Mesenteric fat pad (tissue), 1 donor: ENCODE results near the gene PKD1. TPM values are rescaled to one million over a fixed set of nuclear protein-coding genes. Genes with fewer than 3 reads are reported as not detected.

ENCODE experiments used
- DNase-seq: peaks from one replicate; pipeline ENCODE4 v3.0.0-alpha.2; 2020; ENCODE audit warnings: low spot score
- total RNA-seq: library from RNA; stranded (reverse); fragmentation: NEBNext Ultra II Directional; extraction: Animal tissue kit (Norgen Biotek cat#: 25700); gene quantifications from one replicate; pipeline ENCODE4 v1.2.1, GENCODE V29; 2021
- donor health status: DM: yes; HTN: yes; CAD: no.

The PKD1 gene
- total RNA-seq, 1 donor from 2014 or later = 99.4 TPM

DNA sequence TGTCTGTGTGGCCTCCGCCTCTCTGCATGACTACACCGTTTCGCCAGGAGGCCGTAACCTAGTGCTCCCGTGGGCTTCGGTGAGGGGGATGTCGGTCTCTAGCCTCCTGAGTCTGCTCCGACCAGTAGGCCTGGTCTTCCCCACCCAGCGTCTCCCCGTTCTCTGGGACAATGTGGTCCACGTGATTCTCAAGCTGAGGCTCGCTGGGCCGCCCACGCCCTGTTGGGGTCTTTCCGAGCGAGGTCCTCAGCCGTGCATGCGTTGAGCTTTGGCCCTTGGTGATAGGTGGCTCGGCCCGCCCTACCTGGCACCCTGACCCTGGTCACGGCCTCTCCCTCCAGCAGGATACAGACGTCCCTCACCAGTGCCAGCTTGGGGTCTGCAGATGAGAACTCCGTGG, 57.0 kb downstream of the PKD1 start:
- DNase-seq = no peak

DNA sequence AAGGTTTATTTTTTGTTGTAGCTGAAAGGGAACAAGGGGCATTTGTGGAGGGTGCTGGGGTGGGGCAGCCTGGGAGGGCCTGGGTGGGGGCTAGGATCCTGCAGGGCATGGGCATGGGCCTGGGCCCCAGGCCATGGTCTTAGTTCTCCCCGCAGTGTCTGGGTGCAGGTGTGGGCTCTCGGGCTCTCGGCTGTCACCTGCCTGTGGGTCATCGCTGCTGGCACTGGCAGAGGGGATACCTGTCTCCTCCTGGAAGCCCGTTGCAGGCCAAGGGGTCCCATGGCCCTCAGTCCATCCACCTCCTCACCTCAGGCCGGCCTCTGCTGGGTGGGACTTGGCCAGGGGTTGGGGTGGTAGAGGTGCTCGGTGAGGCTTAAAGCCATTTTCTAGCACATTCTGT, 57.6 kb downstream of the PKD1 start:
- DNase-seq = no peak

DNA sequence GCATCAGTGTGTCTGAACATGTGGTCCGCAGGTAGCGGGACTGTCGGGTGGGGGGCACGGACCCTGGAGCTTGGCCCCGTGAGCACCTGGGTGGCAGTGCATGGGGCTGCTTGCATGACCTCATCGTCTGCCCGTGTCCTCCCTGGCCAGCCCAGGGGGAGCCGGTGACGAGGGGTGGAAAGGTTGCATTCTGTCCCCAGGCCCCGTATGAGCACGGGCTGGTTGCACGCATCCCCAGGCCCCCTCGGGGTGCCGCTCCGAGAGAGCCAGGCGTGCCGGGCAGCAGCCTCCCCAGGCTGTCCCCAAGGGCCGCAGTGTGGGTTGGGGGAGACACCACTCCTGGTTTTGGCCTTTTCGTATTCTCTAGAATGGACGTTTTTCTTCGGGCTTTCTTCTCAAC, 58.0 kb downstream of the PKD1 start:
- DNase-seq = no peak

DNA sequence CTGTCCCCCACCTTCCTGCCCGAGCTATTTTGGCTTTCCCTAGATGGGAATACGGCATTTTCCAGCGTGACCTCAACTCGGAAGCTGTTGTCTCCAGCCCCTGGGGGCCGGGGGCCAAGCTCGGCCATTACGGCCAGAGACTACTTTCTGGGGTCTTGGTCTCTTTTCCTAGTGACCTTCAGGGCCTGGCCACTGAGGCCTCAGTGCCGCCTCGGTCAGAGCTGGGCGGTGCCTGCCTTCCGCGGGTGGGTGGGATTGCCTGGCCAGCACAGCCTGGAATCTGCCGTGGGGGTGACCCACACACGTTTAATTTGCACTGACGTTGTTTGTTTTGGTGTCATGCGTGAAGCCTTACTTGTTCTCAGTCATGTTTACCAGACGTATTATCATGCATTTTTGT, 58.7 kb downstream of the PKD1 start:
- DNase-seq = no peak

DNA sequence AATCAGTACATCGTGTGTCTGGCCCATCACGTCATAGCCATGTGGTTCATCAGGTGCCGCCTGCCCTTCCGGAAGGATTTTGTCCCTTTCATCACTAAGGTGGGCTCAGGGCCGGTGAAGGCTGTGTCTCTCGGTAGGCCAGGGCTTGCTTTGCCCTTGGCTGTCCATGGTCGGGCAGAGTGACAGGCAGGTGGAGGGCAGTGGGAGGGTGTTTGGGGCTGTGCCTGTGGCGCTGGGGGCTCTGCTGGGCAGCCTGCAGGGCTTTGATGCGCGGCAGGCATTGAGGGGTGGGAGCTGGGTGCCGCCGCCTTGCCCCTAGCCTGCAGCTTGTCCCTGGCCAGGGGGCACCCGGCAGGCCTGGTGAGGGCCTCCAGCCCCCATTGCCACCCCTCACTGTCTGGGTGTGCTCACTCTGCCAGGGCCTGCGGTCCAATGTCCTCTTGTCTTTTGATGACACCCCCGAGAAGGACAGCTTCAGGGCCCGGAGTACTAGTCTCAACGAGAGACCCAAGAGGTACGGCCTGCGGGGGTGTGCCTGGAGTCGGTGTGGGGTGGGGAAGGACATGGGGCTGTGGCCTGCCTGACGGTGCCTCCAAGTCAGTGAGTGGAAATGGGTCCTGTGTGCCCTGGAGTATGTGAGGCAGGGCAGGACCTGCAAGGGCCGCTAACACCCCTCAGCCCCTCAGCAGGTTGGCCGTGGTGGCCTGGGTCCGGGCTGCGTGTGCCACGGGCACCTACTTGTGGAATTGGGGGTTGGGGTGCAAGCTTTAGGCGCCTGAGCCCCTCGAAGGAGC, 59.4 kb downstream of the PKD1 start:
- DNase-seq = no peak

DNA sequence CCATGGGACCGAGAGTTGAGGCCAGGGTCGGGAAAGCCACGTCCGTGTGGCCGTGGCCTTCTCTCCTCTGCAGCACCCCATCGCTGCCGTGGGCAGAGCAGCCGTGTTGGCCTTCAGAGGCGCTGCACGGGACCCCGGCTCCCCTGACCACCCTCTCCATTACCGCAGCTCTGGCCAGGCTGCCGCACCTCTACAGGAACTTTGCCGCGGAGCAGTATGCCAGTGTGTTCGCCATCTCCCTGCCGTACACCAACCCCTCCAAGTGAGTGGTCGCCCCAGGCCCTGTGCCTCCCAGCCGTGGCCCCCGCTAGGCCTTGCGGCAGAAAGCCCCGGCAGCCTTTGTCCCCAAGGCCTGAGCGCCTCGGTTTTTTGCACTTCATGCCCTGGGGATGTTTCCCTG, 60.1 kb downstream of the PKD1 start:
- DNase-seq = no peak

DNA sequence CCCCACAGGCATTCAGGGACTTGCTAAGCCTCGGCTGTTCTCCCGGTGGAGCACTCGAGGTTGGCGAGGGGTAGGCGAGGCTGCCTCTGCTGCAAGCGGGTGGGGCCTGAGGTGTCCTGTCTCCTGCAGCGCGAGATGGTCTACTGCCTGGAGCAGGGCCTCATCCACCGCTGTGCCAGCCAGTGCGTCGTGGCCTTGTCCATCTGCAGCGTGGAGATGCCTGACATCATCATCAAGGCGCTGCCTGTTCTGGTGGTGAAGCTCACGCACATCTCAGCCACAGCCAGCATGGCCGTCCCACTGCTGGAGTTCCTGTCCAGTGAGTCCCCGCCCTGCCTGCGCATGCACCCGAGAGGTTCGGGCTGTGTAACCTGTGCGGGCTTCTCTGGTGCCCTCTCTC, 61.6 kb downstream of the PKD1 start:
- DNase-seq = no peak

DNA sequence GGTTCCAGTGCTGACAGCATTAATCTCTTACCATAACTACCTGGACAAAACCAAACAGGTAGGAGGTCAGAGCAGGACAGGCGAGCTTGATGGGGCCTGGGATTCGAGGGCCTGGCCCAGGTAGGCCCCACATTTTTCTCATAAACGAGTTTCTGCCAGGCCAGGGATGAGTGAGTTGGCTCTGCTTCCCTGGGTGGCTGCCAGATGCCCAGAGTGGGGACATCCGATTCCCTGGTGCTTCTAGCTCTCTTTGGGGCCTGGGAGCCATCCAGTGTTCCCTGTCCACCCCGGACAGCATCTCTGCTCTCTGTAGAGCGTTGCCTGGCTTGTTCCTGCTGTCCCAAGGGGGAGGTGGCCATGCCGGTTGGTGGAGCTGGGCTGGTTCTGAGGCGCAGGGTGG, 62.8 kb downstream of the PKD1 start:
- no peak for DNase-seq

DNA sequence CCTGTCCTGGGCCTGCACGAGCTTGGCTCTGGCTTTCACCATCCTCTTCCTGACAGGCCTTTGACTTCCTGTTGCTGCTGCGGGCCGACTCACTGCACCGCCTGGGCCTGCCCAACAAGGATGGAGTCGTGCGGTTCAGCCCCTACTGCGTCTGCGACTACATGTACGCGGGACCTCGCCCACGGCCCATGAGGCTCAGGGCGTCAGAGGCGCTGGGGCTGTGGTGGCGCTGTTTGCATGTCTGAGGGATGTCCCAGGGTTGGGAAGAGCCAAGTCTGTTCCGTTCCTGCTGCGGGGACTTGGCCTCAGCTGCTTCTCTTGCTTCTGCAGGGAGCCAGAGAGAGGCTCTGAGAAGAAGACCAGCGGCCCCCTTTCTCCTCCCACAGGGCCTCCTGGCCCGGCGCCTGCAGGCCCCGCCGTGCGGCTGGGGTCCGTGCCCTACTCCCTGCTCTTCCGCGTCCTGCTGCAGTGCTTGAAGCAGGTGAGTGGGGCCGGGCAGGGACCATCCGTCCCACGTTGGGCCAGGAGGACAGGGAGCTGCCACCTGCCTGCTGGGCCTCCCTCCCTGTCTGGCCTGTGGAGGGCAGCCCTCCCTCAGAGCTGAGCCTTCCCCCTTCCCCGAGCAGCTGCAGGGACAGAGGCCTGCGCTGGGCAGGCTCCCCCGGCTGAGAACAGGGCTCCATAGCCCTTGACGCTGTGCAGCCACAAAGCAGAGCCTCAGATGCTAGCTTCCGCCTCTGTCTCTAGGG, 64.1 kb downstream of the PKD1 start:
- DNase-seq = no peak

DNA sequence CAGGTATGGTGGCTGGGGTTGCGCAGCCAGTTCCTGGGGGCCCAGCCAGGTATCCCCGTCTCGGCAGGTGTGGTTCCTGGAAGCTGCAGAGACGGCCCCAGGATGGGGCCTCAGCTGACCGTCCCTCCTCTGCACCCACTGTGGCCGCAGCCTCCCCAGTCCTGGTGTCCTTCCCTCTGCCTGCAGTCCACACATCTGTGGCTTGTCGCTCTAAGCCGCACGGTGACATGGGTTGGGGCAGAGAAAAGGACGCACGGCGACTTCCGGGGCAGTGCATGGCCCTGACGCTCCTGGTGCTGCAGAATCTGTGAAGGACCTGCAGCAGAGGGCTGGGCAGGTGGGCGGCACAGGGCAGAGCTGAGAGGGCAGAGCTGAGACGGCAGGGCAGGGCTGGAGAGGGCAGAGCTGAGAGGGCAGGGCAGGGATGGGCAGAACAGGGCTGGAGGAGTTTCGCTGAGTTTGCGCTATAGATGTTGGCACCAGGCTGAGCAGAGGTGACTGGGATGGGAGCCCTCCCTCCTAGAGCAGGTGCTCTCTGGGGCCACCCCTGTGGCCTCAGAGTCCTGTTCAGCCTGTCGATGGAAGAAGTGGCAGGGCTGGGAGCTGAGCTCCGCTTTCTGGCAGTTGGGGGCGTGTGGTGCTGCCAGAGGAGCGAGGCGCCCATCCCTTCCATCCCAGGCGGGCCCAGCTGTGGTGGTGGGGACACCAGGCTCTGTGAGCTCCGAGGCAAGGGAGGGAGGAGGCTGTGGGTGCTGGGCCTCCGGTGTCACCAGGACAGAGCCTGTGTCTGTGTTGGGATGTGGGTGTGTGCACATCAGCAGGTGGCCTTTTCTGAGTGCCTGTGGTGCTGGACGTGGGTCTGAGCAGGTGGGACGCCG, 64.9 kb downstream of the PKD1 start:
- DNase-seq = no peak

DNA sequence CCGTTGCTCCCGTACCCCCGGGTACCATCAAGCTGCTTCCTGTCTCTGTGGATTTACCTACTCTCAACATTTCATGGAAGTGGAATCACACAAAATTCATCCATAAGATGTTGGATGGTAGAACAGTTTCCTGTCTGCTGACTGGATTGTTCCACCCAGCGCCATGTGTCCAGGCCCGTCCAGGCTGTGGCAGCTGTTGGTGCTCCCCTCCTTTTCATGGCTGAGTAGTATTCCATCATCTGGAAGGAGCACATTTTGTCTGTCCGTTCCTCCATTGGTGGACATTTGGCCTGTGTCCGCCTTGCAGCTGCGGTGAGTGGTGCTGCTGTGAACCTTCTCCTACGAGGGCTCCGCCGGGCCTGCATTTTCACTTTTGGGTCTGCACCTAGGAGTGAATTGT, 69.6 kb downstream of the PKD1 start:
- DNase-seq = no peak

DNA sequence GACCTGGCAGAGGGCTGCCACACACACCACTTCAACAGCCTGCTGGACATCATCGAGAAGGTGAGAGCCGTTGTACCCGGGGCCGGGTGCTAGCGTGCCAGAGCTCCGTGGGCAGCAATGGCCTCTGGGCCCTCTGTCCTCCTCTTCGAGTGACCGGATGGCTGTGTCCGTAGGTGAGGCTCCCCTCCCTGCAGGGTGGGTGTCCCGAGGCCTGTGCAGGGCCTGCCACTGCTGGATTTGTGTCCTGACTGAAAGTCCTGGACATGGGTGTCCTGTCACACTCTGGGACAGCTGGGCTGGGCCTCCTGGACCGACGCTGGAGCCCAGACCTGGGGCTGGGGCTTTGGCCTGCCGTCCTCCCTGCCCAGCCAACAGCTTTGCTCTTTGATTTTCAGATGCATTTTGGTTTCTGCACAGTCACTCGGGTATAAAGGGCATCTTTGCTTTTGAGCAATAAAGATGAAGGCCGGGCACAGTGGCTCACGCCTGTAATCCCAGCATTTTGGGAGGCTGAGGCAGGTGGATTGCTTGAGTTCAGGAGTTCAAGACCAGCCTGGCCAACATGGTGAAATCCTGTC, 71.2 kb downstream of the PKD1 start:
- DNase-seq = no peak

DNA sequence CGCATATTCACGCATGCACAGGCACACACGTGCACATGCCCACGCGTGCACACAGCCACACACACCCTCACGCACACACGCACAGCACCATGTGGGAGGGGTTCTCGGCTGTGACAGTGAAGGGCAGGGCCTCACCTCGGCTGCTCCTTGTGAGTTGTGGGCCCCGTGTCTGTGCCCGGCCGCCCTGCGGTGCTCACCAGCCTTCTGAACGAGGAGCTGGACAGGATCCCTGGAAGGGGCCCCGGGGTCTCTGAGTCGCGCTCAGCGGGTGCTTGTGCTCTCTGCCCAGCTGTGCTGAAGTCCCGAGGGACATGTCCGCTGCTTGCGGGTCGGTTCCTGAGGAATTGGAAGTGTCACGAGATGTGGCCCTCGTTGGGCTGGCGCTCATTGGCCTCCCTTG, 71.8 kb downstream of the PKD1 start:
- no peak for DNase-seq

DNA sequence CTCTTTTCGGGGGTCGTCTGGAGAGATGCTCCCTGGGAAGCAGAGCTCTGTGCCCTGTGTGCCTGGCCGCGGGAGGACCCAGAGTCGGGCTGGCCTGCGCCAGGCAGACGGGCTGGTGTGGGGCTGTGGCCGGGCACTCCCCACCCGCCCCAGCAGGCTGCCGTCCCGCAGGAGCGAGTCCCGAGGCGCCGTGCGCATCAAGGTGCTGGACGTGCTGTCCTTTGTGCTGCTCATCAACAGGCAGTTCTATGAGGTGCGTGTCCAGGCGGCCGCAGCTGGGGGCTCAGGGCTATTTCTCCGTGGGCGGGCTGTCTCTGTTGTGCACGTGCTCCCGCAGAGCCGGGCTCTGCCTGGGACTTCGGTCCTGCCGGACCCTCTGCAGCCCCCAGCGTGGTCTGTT, 72.9 kb downstream of the PKD1 start:
- no peak for DNase-seq

DNA sequence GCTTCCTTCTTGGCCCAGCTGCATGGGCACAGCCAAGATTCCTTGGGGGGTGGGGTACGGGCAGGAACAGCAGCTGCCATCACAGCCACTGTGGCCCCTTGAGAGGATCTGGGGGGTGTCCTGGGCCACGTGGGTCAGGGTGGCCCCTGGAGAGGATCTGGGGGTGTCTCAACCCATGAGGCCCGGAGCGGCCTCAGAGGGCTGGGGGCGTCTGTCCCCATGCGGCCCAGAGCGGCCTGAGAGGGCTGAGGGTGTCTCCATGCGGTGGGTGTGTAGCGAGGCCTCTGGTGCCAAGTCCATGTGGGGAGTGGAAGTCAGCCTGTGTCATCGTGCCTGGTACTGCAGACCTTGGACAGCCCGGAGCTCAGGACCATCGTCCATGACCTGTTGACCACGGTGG, 74.2 kb downstream of the PKD1 start:
- DNase-seq = no peak

DNA sequence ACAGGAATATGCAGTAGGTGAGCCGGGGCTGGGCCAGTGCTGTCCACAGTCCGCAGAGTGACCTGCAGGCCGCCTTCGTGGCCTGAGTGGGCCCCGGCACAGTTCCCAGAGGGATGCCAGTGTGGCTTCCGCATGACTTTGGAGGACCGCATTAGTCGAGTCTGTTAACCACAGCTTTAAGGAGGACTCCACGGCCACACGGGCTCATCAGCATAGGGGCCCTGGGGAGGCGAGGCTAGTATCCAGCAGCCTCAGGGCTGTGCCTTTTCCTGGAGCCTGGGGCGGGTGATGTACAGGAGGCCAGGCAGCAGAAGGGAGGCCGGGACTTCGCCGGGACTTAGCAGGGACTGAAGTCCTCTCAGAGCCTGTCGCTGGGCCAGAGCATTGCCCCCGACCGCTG, 74.7 kb downstream of the PKD1 start:
- DNase-seq = no peak

DNA sequence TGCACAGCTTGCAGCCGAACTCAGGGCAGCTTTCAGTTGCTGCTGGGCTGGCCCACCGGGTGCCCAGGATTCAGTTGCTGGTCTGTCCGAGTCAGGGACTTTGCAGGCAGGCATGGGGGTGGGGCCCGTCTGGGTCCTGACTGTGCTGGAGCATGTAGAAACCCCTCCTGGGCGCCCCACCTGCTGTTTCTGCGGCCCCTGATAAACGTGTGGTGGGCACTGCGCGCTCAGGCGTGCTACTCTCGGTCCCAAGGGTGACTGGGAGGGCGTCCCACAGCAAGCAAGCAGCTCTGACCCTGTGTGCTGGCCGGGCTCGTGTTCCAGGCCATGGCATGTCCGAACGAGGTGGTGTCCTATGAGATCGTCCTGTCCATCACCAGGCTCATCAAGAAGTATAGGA, 75.4 kb downstream of the PKD1 start:
- no peak for DNase-seq

DNA sequence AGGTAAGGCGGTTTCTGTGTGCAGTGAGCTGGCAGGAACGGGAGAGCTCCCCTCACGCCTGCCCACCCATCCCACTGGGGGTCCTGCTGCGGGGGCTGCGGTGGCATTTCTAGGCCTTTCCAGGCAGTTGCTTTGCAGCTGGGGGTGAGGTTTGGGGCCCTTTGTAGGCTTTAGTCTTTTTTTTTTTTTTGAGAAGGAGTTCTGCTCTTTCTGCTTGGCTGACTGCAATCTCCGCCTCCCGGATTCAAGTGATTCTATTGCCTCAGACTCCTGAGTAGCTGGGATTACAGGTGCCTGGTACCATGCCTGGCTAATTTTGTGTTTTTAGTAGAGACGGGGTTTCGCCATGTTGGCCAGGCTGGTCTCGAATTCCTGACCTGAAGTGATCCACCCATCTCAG, 76.8 kb downstream of the PKD1 start:
- no peak for DNase-seq

DNA sequence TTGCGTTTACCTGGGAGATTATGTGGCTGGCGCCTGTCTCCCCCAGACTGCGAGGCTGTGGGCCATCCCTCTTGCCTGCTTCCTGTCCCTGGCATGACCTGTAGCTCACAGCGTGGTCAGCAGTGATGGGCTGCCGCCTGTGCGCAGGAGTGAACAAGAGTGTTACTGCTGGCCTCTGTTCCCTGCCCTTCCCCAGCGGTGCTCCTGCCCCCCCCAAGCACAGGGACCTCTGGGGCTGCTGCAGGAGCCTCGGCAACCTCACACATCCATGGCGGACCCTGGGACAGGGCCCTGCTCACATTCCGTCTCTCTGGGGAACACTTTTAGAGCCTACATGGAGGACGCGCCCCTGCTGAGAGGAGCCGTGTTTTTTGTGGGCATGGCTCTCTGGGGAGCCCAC, 77.3 kb downstream of the PKD1 start:
- DNase-seq = no peak

DNA sequence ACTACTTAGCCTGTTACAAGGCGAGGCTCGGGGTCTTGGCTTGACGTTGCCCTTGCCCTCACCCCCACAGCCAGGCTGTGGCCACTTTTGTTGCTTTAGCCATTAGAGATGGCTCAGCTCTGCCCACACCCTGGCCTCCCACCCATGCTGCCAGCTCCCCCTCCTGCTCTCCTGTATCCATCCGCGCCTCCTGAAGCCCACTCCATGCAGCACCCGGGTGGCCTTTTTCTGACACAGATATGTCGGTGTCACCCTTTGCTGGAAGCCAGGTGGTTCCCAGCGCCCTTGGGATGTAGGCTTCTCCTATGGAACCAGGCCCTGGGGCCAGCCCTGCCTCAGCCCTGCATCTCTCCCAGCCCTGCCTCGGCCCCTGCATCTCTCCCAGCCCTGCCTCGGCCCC, 78.3 kb downstream of the PKD1 start:
- DNase-seq = no peak

DNA sequence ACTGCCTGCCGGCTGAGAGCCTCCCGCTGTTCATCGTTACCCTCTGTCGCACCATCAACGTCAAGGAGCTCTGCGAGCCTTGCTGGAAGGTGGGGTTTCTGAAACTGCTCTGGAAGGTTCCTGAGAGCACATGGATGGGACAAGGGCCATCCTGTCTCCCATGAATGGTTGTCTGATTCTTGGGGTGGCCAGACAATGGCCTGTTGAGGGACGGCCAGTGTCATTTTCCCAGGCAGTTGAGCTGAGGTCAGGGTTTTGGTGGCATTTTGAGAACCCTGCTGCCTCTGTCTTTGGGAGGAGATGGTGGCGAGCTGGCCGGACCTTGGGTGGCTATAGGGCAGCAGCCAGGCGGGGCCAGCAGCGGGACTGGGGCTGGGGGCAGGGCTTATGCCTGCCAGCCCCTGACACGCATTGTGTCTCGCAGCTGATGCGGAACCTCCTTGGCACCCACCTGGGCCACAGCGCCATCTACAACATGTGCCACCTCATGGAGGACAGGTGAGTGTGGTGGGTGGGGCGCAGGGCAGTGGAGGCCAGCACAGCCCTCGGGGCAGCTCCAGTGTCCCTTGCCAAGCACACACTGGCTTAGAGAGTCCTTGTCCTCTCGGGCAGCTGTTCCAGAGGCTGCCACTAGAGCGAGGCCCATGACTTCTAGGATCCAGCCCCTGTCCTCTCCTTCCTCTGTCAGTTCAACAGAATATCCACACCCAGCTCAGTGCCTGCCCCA, 78.9 kb downstream of the PKD1 start:
- no peak for DNase-seq
